Left lobe of liver (tissue), 2 donors: Measurements from ENCODE around the gene DUSP15. TPM values are rescaled to one million over a fixed set of nuclear protein-coding genes. Genes with fewer than 3 reads are reported as not detected.

Source experiments
- ATAC-seq: fragments of 200-7000 bp; cut with Tn5 transposase; one replicate; pipeline ENCODE4 v1.9.1; 2020; ENCODE audit warnings: mild to moderate bottlenecking, moderate library complexity
- DNase-seq: peaks from one replicate; pipeline ENCODE4 v3.0.0-alpha.2; 2020; ENCODE audit warnings: low spot score
- total RNA-seq: library from RNA; stranded (reverse); gene quantifications from one replicate; pipeline ENCODE4 v1.2.1, GENCODE V29; 2021
- donor health status: DM: no; HTN: no; CAD: no; lungs with moderate emphysema.
- donor health status: DM: no; HTN: yes; CAD: no.

The DUSP15 gene
- total RNA-seq, 1 donor from 2014 or later: 0.38 TPM

DNA sequence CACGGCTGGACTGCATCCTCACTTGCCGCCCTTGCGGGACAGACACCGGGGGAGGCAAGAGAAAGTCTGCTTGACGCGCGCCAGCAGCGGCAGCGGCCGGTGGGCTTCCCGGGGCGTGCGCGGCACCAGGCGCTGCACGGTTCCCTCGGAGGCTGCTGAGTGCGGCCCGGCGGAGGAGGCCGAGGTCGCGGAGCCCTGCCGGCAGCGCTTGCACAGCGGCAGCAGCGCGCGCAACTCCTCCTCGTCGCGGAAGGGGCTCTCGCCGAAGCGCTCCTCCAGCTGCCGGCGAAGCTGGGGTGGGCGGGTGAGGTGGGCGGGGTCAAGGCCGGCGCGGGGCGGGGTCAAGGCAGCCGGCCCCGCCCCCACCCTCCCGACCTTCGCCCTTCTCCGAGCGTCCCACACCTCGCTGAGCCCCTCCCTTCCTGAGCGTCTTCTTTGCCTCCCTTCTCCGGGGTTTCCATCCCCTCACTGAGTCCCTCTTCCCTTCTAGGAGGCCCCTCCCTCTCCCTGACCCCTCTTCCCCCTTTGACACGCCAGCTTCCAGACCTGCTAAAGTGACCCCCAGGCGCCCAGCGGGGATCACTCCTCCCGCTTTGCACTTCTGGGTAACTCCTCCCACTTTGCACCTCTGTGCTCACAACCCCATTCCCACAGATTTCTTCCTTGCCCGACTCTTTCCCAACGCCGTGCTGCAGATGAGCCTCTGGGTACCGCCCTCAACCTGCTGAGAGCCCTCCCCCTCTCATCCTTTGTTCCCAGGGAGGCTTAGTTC lies 8.8 kb downstream of the DUSP15 start:
- ATAC-seq: peak; percentile 78
- DNase-seq: peak; percentile 43

DNA sequence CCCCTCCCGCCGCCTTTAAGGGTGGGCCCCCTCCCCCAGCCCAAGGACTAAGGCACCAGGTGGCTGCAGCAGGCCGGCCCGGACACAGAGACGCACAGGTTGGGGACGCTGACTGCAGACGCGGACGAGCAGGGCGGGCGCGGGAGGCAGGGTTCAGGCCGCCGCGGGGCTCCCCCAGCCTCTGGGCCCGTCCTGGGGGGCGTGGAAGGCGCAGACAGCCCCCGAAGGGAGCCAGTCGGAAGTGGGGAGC lies 9.3 kb downstream of the DUSP15 start:
- DNase-seq: no peak
- ATAC-seq: peak; percentile 32

DNA sequence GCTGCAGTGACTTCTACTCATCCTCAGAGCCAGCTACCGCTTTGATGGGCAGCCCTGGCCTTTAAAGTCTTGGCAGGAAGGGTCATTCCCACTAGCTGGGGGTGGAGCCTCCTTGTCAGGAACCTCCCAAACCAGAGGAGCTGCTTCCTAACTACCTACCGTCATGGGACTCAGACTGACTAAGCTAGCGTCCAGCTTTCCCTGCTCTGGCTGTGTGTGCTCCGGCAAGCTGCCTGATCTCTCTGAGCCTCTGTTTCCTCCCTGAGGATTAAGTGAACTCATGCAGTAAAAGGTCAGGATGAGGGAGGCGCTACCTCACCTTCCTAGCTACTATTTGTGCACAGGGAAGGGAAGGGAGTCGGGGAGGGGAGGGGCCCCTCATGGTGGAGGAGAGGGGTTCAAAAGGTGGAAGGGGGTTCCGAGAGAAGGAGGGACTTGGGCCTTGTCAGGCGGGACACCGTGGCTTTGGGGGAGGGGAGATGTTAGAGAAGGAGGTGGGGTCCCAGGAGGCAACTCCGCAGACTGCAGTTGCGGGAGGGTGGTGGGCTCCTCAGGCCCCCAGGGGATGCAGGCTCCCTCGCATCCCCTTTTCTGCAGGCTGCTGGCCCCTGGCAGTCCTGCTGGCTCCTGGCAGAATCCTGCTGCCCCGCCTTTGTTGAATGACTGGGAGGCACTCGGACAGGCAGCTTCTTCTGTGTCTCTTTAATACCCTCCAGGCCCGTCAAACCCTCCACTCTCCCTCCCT lies 9.8 kb downstream of the DUSP15 start:
- ATAC-seq (peak; percentile 38), DNase-seq (peak; percentile 39)

DNA sequence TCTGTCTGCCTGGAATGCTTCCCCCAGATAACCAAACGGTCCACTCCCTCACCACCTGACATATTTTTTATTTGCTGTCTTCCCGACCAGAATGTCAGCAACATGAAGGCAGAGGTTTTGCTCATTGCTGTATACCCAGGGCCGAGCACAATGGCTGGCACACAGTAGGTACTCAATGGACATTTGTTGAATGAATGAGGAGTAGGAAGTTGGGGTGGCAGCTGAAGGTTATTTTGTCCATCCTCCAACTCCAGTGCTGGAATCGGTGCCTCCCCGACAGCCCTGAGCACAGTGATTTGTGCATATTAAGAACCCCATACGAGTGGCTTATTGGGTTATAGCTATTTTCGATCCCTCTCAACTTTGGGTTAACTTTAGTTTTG lies 10.3 kb downstream of the DUSP15 start:
- DNase-seq (no peak), ATAC-seq (no peak)

DNA sequence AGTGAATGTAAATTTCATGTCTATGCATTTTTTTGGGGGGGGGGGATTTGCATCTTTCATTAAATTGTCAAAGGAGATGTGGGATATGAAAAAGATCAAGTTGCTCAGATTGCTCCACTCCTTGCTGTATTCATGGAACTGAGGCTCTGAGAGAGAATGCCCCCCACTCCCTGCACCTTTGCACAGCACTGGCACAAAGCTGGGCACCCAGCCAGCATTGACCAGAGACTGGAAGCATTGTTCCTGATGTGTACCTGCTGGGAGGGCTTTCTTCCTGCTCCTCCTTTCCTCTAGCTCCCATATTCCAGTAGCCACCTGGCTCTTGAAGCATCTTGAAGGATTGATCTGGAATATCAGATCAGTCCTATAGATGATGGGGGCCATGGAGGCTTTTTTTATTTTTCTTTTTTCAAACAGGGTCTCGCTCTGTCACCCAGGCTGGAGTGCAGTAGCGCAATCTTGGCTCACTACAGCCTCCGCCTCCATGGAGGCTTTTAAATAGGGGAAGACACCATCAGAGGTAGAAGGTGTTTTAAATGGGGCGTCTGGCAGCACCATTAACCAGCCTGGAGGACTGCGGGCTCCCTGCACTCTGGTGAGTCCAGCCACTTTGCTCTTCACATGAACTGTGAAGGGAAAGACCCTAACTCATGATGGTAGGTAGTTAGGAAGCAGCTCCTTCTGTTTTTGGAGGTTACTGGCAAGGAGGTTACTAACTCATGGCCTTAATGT lies 10.9 kb downstream of the DUSP15 start:
- ATAC-seq (no peak), DNase-seq (no peak)

DNA sequence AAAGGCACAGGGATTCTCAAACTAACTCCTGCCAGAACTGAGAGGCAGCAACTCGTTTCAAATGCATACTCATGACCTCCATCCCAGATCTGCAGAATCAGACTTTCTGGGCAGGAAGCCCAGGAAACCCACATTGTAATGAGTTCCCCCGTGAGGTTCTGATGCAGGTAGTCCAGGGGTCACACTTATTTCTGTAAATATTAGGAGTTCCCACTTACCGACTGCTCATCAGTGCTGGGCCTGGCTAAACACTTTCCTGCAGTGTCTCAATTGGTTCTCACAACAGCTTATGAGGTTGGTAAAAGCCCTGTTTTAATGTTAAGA lies 11.6 kb downstream of the DUSP15 start:
- no peak for DNase-seq
- ATAC-seq: no peak

DNA sequence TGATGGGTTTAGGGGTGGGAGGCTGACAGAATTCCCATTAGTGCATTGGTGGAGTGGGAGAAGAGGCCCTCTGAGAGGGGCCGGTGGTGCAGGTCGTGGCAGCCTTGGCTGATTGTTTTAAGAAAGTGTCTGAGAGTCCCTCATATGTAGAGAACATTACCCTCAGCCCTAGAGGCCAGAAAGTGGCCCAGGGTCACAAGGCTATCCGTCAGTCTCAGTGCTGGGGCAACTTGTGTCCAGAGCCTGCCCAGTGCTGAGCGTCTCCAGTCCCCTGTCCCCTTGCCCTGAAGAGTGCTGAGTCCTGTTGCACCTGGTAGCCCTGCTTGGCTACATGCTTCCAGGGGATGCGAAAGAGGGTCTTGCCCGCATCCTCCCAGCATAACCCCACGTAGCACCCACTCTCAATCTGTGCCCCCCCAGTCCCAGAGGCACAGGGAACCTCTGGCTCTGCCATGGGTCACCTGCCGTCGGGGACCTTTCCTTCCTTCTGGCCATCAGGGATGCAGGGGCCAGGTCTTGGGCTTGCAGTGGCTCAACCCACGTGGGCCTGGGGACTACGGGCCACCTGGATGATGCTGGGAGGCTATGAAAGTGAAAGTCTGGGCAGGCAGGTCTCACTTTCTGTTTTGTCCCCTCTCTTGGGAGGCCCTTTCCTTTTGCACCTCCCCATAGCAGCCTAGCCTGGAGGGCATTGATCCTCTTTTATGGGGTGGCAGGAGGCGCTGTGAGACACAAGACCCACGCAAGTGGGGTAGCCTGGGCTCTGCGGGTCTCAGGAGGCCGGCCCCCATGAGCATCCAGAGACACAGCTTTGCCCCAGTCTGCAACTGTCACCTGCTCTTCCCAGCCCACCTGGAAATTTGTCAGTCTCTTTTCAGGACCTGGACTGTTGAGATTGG lies 12.2 kb downstream of the DUSP15 start:
- no peak for ATAC-seq
- DNase-seq: no peak

DNA sequence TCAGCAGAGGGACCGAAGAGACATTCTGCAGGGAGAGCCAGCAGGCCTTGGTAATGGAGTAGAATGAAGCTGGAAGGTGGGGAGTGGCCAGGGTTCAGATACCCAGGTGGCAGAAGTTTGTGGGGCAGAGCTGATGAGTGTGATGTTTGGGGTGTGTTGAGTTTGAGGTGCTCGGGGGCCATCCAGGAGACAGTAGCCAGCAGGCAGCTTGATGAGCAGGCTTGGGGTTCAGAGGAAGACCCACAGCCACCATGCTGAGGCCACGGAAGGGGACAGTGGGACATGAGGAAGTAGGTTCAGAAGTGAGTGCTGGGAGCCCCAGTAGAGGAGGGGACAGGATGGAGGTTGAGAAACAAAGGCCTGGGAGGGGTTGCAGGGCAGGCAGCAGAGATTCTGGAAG lies 13.8 kb downstream of the DUSP15 start:
- DNase-seq (no peak), ATAC-seq (no peak)

DNA sequence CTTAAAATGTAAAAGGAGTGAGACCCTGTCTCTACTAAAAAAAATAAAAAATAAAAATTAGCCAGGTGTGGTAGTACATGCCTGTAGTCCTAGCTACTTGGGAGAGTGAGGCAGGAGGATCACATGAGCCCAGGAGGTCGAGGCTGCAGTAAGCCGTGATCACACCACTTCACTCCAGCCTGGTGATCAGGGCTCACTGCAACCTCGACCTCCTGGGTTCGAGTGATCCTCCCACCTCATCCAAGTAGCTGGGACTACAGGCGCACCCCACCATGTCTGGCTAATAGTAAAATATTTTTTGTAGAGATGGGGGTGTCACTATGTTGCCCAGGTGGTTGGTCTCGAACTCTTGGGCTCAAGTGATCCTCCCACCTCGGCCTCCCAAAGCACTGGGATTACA lies 16.8 kb downstream of the DUSP15 start:
- ATAC-seq (no peak), DNase-seq (no peak)

DNA sequence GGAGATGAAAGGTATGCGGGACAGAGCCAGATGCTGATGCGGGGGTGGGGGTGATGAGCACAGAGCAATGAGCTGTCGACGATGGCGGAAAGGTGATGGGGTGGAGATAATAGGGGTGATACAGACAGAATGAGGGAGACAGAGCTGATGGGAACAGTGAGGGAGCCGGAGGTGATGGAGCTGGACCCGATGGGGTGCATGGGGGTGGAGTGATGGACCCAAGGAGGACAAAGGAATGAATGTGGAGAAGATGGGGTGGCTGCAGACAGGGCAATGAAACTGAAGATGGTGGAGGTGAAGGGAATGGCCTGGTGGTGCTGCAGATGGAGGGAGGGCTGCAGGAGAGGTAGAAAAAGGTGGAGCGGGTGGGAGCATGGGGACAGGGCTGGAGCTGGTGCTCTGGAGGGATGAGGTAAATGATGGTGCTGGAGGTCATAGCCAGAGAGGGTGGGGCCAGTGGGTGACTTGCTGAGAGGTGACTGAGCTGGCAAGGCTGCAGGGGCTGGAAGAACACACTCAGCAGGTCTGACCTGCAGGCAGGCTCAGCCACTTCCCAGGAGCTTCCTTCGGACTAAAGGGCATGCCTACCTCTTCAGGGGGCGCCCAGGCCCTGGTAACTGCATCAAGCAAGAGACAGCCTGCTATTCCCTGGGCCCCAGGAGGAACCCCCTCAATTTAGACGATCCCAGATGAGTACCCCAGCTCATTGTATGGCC lies 18.9 kb downstream of the DUSP15 start:
- DNase-seq (no peak), ATAC-seq (no peak)

DNA sequence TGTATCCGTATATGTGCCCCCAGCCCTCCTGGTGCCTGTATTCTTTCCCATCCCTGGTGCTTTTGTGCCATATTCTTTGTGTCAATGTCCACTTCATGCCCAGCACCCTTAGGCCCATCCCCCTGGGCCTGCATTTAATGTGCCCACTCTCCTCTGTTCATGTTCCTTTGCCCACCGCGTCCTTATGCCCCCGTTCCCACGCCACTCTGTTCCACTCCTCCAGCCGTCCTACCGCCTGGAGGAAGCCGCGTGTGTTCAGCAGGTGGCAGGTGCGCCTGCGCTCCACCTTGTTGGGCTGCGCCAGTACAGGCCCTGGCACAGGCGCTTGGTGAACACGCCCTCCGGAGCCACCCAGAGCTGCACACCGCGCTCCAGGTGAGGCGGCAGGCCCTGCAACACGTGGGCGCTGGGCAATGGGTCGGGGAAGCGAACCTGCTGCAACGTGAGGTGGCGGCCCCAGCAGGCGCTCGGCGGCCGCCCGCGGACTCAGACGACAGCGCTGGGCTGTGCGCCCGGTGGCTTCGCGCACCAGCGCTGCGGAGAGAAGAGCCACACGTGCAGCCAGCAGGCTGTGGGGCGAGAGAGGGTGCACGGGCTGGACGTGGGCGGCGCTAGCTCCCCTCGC lies 20.9 kb downstream of the DUSP15 start:
- ATAC-seq (peak; percentile 9), DNase-seq (no peak)

DNA sequence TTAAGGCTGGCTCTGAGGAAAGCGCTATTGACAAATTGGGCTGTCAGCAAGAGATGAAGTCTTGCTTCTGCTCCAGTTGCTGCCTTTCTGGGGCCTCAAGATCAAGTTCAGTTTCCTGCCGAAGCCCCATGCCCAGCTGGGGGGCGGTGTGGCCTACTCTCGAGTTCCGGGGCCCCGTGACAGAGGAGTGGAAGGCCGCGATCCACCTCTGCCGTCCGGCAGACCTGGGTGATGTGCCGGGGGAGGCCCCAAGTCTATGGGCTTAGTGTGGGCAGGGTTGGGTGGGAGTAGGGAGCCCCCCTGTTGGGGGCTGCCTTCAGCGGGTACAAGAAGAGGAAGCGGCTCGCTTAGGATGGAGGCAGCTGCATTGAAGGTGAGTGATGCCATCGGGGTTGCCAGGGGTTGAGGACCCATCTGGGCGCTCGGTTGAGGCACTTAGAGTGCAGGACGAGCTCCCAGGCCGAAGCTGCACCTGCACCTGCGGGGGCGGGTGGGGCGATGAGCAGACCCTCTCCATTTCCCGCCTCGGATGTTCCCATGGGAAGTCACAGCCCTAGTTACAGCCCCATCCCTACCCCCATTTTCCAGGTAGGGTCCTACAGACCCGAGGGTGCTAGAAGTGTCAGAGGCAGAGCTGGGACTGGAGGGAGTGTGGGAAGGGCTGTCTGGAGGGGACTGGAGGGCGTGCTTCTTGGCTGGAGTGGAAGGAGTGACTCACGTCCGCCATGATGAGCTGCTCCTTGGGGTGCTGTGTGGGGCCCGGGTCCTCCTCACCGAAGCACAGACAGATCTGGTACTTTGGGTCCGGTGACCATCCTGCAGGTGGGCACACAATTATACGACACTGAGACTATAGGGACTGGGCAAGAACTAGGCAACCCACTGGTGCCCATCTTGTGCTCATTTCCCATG lies 22.0 kb downstream of the DUSP15 start:
- DNase-seq: no peak
- ATAC-seq: no peak

DNA sequence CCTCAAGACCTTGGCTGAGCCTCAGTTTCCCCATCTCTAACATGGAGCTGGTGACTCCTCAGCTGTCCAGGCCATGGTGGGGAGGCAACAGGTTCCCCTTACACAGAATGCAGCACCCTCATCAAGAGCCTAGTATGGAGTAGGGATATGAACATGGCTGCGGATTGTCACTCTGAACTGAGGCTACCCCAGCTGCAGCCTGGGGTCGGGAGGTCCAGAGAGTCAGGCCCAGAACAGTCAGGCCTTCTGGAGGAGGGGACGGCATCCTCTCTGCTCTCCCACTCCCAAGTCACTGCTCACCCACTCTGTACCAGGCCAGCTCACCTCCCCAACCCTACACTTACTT lies 23.6 kb downstream of the DUSP15 start:
- ATAC-seq: no peak
- no peak for DNase-seq

DNA sequence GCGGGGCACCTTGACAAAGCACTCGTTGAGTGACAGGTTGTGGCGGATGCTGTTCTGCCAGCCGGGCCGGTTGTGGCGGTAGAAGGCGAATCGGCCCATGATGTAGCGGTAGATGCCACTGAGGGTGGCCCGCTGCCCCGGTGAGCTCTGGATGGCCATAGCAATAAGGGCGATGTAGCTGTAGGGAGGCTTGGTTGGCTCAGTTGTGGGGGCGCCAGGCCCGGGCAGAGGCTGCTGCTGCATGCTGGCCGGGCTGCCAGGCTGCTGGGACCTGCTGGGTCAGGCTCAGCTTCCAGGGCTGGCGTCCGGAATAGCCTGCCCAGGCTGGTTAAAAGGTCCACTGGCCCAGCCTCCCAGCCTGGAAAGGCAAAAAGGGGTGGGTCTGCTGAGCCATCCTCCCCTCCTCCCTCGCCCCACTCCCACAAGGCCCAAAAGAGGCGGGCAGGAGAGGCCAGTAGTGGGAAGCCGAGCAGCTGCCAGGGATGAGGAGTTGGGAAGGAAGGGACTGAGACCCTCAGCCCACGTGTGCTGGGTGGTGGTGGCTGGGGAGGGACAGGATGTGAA lies 24.9 kb downstream of the DUSP15 start, which contains the start of gene FOXS1:
Gene FOXS1 (minus strand): TSS at position 305 of the 564 bp plus-strand sequence. CDS start 62 bp downstream, at position 243.
- DNase-seq: no peak

DNA sequence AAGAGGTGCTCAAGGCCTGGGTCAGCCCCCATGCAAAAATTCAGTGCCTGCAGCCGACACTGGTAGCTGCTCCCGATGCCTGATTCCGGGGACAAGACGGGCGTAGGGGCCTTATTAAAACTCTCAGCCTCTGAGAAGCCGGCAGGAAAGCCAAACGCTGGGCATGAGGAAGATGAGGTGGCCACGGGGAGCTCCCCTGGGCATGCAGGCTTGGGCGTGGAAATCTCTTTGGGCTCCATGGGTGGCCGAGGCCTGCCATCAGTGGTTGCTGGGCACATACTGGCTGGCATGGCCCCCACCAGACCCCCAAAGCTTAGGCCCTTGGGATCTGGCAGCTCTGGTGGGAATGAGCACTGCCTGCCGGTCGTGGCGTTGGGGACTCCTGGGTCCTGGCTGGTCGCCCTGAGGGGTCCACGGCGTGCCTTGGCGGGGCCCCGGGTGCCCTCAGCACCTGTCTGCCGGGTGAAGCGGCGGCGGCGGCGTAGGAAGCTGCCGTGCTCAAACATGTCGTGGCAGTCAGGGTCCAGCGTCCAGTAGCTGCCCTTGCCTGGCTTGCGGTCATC lies 25.5 kb downstream of the DUSP15 start:
- DNase-seq: no peak
- no peak for ATAC-seq

More for the DNA sequence above, 24.9 kb downstream of the DUSP15 start, which contains the start of gene FOXS1:
- no peak for ATAC-seq

DNA sequence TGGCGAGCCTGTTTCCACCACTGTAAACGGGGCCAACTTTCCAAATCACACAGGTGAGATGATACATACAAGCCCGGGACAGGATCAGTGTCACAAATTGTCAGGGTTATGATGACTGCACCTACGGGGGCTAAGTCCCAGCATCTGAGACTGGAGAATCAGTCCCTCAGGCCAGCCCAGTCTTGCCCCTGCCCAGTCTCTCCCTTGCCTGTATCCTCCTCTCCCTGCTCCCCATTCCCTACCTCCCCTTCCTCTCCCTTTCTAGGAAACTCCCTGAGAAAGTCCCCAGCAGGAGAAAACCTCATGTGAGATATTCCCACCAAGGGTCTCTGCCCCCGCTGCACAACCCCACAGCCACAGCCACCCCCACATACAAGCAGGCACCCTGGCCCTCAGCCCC lies 26.4 kb downstream of the DUSP15 start:
- DNase-seq: no peak
- no peak for ATAC-seq

DNA sequence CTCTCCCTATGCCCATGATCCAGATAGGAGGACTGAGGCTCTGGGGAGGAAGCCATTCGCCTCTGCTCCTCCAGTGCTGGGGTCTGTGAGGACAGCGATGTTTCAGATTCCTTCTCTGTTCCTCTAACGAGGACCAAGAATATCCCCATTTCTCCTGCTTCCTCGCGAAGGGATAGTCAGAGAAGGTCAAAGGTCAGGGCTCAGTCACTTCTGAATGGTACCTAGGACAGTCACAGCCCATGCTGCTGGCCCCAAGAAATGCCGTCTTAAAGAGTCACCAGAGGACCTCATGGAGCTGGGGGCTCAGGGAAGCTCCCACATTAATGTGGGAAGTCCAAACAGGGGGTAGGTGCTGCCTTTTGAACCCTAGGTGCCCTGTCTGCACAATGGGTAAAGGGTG lies 27.0 kb downstream of the DUSP15 start:
- DNase-seq (no peak), ATAC-seq (no peak)

DNA sequence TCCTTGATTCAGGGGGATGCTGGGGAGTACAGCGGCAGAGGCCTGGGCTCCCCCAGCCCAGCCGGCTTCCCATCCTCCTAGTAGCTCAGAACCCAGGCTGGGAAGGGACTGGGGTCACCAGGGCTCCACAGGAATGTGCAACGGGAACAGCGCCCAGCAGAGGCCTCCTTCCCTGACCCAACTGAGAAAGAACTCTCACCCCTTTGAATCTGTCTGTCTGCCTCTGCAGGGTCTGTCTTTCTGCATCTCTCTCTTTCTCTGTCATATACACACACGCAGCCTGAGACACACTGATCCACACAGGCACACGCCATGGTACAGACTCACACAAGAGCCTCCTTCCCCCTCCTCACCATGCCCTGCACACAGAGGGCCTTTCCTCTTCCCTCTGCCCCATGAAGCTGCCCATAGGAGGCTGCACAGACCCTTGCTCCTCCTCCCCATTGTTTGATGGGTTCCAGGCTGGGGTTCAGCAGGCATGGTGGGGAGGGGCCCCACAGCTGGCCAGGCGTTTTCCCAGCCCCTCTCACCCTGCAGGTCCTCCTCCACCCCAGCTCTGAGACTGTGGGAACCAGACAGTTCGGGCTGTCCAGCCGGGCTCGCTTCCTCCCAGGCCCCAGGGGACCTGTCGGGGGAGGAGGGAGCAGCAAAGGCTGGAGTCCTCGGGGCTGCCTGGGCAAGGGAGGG lies 27.7 kb downstream of the DUSP15 start:
- peak; percentile 41 for ATAC-seq

More for the DNA sequence above, 27.7 kb downstream of the DUSP15 start:
- no peak for DNase-seq
